ENCODE data around the gene SLC25A47.
A peak's percentile ranks its signal among the peaks of the same experiment; 100 is the strongest.
"Not testable (repeated sequence)": the region's sequence is repeated elsewhere in the genome, so short reads cannot be mapped to it uniquely, and the experiment has no call there.

SLC25A47 gene

GRCh38 chr14:100306101-100306997, 16.8 kb upstream of the SLC25A47 start, which contains the start of gene SLC25A29:
SLC25A29 (minus strand) TSS chr14:100306444; CDS start chr14:100306232, 212 bp downstream.
- peak; percentile 90 for DNase-seq

- DNase-seq = no peak
Measured at GRCh38 chr14:100306998-100307765, 16.0 kb upstream of the SLC25A47 start.

- DNase-seq = no peak
Measured at GRCh38 chr14:100307766-100308426, 15.2 kb upstream of the SLC25A47 start.

GRCh38 chr14:100308427-100308792, 14.7 kb upstream of the SLC25A47 start:
- not testable (repeated sequence) for DNase-seq

- DNase-seq = no peak
Measured at GRCh38 chr14:100309028-100309737, 14.0 kb upstream of the SLC25A47 start.

- DNase-seq = not testable (repeated sequence)
Measured at GRCh38 chr14:100312110-100312876, 10.8 kb upstream of the SLC25A47 start.

- no peak for DNase-seq
Measured at GRCh38 chr14:100312877-100313400, 10.2 kb upstream of the SLC25A47 start.

GRCh38 chr14:100313464-100314230, 9.5 kb upstream of the SLC25A47 start:
- DNase-seq = no peak

GRCh38 chr14:100314724-100315123, 8.4 kb upstream of the SLC25A47 start:
- no peak for DNase-seq

GRCh38 chr14:100317389-100317788, 5.8 kb upstream of the SLC25A47 start:
- DNase-seq = no peak

- DNase-seq = peak; percentile 73
Measured at GRCh38 chr14:100317912-100318808, 5.0 kb upstream of the SLC25A47 start.

- no peak for DNase-seq
Measured at GRCh38 chr14:100320157-100320856, 2.8 kb upstream of the SLC25A47 start.

GRCh38 chr14:100321473-100322137, 1.5 kb upstream of the SLC25A47 start:
- DNase-seq = no peak

- DNase-seq = no peak
Measured at GRCh38 chr14:100322138-100322957, 791 bp upstream of the SLC25A47 start.

GRCh38 chr14:100323942-100324307, 786 bp downstream of the SLC25A47 start:
- no peak for DNase-seq

GRCh38 chr14:100325231-100325632, 2.1 kb downstream of the SLC25A47 start:
- DNase-seq = no peak

GRCh38 chr14:100325958-100326357, 2.8 kb downstream of the SLC25A47 start:
- DNase-seq = no peak

GRCh38 chr14:100327128-100327527, 4.0 kb downstream of the SLC25A47 start:
- no peak for DNase-seq
